ENCODE results near the gene BRMS1L.

GRCh38 chr14:35826952-35827416 is 846 bp downstream of the BRMS1L start:
- TF ChIP-seq, protein P1, sequence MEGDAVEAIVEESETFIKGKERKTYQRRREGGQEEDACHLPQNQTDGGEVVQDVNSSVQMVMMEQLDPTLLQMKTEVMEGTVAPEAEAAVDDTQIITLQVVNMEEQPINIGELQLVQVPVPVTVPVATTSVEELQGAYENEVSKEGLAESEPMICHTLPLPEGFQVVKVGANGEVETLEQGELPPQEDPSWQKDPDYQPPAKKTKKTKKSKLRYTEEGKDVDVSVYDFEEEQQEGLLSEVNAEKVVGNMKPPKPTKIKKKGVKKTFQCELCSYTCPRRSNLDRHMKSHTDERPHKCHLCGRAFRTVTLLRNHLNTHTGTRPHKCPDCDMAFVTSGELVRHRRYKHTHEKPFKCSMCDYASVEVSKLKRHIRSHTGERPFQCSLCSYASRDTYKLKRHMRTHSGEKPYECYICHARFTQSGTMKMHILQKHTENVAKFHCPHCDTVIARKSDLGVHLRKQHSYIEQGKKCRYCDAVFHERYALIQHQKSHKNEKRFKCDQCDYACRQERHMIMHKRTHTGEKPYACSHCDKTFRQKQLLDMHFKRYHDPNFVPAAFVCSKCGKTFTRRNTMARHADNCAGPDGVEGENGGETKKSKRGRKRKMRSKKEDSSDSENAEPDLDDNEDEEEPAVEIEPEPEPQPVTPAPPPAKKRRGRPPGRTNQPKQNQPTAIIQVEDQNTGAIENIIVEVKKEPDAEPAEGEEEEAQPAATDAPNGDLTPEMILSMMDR (conservative IDR thresholded peaks at IDR 0.05; ENCODE audit: low read depth, low read length): no peak
- TF ChIP-seq EZH2phosphoT487 (IDR thresholded peaks at IDR 0.05; ENCODE audit: borderline replicate concordance, low read length): no peak

Data from PC-3 (cell line).